Hypothalamus (tissue), 51 donors: ENCODE measurements around the gene HOXD11.

Experiments used
- DNase-seq, 51 donors: peaks; one replicate each; lab custom pipeline; 2025; lab: John Stamatoyannopoulos, UW

The HOXD11 gene

DNA sequence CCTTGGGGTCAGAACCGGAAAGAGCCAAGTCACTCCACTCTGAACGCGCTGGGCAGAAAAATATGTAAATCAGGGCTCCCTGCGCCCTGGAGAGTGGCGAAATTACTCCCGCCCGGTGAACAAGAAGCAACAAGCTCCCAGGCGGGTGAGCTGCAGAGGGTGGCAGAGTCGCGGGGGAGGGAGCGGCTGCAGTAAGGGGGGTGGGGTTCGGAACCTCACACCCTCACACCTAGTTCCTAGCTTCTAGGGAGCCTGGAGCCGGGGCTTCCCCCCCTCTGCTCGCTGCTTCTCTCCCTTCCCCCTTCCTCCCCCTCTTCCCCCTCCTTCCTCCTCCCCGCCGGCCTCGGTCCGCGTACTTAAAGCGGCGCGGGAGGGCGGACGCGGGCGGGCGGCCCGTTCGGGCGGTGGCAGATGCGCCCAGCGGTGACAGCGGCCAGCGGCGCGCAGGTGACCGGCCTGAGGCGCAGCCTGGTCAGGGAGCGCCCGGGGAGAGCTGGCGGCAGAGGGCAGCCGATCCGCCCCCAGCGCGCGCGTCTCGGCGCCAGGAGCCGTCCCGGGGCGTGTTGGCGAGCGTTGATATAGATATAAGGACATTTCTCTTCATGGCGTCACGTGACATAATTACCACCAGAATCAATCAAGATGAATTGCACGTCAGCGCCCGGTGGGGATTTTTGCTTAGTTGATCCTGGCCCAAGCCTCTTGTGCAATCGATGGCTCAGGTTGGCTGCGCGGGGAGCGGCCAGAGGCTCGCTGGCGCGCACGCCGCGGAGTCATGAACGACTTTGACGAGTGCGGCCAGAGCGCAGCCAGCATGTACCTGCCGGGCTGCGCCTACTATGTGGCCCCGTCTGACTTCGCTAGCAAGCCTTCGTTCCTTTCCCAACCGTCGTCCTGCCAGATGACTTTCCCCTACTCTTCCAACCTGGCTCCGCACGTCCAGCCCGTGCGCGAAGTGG is at the start of gene HOXD11:
HOXD11 (plus strand) TSS at position 700 of the 959 bp plus-strand sequence; CDS start at position 776, 76 bp downstream.
- no peak for DNase-seq

DNA sequence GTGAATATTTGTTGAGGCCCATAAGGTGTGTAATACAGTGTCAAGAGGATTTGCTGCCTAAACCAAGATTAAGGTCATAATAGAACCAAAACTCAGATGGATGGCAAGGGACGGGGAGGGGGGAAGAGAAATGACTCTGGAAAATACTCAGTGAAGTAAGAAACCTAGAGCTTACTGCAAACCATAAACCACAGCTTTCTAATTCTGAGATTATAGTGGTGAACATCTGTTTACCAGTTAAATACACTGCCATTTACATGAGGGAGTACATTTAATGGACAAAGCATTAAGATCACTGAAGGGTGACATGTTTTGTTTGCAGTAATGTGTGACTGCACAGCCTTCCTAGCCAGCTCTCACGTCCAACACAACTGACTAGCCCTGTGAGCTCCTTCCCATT is 43.1 kb upstream of the HOXD11 start:
- DNase-seq = no peak

DNA sequence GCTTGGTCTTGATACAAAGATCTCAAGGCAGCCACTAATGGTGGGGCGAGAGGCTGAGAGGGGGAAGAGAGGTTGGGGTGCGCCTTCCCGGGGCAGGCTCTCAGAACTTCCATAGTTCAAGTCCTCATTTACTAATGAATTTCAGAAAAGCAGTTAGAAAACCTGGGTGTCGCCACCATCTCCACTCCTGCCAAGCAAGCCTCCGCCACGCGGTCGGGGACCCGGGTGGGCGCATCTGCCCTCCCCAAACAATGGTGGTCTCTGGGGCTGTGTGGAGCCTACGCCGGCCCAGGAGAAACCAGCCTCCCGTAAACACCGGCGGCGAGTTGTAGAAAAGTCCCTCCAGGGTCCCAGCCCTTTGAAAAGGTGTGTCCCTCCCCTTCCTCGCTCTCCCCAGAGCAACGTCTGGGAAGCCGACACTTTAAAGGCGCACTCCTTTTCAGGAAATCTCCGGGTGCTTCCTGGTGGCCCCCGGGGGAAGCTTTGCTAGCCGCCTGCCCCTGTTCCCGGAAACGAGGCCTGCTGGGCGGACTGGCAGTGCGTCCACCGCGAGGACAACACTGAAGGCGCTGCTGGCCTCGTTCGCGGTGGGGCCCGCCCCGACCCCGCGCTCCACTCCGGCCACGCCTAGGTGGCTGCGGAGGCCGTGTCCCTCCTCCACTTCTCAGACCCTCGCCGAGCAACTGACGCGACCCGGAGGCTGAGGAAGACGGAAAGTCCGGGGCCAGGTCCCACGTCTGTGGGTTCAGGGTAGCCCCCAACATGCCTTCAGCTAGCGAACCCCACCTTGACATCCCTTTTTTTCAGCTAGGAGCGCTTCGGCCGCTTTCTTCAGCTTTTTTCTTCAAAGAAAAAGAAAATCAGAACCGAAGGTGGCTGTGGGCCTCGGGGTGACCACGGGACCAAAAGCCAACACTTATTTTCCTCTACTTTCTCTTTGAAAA is 40.2 kb upstream of the HOXD11 start:
- DNase-seq = no peak

DNA sequence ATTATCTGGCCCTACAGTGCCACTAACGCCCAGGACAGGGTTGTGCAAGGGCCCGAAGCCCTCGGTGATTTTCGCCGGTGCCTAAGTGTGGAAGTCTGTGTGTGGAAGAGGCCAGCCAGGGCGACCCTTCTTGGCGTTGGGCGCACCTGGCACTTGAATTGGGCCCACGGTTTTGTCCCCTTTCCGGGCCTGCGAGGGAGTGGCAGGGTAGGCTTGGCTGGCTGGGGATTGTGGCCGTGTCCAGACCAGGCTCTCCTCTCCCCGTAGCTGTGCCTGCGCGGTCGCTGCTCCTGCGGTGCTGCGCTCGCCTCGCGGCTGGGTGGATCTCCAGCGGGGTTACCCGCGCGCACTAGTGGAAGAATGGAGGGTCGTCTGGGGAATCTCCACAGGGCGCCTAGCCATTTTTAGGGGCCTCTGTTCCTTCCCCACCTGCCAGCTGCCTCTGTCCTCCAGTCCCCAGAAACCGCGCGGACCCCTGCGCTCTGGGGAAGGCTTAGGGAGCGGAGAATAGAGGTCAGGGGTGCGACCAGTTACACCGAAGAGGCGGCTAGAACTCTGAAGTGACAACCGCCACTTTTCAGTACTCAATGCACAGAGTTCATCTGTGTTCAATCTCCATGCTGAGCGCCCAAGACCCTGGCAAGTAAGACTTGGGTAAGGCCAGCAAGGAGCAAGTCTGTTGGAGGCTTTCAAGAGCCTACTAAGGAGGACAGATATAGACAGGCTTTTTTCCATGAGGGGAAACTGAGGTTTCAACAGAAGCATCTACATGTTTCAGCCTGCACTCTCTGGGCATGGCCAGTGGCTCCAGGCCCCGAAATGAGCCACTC is 39.3 kb upstream of the HOXD11 start:
- DNase-seq = no peak

DNA sequence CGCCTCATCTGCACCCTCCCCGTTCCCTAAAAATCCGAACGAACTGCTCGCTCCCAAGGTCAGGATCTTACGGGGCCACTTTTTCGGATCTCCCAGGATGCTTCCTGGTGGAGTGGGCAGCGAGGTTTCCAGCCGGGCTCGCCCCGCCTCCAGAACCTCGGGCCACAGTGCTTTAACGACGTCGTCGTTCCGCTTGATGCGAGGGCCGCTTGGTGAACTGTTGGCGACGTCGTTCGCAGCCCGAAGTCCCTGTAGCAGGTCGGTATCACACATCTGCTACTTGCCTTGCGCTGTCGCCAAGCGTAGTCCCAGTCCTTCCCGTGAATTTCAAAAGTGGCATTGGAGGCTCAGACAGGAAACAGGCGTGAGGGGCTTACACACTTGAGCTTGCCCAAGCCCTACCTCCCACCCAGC is 38.7 kb upstream of the HOXD11 start:
- no peak for DNase-seq

DNA sequence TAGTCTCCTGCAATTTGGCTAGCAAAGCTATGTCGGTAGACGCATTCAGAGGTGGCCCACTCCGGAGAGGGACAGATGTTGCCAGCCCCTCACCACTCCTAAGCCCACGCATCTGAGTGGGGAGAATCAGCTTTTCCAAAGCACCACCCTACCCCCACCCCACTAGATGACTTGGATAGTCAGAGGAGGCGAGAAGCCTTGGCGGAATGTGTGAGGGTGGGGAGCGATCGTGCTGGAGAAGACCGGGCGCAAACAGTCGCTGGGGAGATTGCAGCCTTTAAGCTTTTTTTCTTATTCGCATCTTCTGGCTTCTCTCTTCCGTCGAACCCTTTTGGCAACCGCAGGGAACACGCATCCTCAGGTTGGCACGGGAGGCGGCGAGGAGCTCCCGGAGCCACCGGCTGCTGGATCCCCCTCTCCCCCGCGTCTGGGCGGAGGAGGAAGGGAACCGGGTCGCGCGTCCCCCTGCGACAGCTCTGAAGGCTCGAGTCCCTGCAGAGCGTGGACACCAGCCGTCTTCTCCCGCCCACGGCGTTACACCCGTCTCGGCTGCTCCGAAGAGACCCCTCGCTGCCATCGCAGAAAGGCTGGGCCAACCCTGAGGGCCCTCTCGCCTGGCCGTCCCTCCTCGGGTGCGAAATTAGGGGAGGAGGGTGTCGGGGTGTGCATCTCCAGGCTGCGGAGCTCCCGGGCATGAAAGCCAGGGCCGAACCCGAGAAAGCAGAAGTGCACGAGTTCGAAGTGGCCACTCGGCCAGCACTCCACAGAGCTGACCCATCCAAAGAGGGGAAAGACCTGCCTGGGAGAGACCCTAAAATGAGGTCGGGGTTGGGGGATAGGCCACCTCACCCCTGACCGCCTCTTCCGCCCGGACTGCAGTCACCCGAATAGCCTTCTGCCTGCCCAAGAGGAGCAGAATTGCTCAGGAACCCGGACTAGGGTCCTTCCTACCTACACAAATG is 35.5 kb upstream of the HOXD11 start:
- DNase-seq = no peak

DNA sequence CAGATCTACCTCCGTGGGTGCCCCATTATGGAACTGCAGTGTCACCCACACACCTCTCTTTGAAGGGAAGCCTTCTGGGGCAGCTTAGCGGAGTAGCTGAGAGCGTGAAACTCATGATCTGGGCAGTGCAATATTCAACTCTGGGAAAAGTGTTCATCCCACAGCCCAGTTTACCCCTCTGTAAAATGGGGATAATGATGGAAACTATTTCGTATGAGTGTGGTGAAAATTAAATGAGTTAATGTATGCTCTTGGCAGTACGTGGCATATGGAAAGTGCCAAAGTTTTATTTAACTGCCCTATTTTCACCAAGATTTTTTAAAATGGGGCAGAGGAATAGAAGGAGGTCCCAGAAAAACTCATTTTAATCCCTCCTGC is 34.8 kb upstream of the HOXD11 start:
- no peak for DNase-seq

DNA sequence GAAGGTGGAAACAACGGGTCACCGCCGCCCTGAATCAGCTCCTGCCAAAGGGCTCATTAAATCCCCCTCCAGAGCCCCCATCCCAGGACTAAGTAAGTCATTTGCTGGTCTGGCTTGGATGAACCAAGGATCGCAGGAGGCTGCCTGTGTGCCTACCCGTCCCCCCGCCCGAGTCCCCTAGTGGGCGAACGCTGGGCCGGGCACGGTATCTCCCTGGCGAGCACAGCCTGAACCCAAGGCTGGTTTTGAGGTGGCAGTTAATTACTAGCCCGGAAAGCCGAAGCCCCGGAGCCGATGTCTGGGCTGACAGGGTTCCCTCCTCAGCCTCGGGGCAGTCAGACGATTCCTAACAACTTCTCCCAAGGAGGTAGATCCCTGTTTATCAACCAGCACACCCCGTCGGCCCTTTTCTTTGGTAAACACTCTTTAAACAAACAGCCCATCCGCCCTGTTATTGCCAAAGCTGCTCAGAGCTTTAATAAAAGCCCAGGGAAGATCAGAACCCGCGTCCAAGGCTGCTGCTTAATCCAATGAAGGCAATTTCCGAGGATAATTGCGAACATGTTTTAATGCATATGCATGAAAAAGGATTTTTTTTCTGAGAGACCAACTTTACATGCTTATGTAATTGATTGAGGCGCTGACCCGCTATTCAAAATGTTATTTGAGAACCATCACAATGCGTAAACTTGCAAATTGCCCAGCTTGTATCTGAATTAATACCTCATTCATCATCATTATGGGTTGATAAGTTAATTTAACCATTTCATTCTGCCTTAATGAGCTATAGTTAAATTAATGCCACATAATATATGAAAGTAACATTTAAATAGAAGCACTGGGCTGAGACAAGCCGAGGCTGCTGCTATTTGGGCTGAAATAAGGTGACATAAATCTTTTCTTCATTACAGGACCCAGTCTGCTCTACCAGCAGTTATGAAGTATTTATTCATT is 33.9 kb upstream of the HOXD11 start:
- DNase-seq = no peak

DNA sequence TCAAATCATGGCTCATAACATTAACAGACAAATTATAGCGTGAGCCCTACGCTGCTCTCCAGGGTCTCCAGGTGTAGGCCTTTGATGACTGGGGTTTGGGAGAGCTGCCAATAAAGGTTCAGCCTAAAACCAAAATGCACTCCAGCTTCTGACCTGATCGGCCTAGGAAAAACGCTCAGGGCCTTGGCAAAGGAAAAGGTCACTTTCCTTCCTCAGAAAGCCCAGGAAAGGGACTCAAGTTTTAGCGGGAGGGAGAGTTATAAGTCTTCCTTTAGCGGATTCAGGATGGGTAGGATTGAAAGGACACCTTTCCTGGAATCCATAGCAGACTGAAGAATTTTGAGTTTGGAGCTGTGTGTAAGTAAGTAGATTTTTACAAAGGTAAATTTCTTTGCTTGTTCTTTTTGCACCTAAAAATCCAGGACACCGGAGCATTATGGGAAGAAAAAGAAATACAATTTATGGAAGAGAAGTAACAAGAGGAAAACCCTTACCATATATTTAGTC is 32.1 kb upstream of the HOXD11 start:
- no peak for DNase-seq

DNA sequence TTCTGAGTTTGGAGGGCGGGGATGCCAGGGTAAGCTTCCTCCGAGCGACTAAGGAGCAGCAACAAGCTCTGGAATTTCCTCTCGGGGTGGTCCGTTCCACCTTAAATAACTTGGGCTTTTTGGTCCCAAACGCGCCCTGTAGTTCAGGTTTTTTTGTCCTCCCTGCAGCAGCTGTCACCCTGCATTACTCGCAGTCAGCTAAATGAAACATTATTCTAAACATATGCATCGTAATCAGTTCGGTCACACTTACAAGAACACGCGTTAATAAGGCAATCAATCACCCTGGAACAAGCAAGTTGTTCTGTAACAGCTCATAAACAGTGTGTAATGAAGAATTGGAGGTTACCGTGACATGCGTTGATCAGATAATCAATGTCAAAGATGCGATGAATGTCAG is 31.6 kb upstream of the HOXD11 start:
- no peak for DNase-seq

DNA sequence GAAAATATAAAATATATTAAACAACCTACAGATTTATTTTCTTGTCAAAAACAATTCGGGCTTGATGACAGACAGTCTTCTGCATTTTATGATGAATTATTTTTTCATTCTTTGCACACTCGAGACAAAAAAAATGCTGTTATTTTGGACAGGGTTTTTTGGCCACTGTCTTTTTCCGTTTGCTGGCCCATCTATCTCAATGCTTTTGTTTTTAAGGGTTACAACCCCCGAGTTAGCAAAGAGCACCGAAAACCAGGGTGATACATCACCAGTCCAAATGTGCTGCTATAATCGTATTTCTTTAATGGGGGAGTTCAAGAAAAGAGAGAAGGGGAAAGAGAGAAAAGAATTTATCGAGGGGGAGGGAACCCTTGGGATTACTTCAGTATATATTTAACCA is 31.0 kb upstream of the HOXD11 start:
- DNase-seq = no peak

DNA sequence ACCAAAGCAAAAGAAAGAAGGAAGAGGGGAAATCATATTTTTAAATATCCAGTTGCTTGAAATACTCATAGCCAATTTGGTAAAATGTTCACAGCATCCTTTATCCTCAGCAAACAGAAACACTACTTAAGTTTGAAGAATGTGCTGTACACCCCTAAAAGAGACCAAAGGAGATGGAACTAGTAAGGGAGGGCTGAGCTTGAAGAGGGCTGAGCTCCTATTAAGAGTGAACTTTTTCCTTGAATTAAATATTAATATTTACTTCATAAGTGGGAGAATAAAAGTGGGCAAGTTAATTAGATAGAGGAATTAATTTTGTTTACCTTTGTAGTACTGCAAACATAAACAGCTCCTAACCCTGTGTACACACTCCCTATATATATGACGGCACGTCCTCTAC is 30.3 kb upstream of the HOXD11 start:
- no peak for DNase-seq

DNA sequence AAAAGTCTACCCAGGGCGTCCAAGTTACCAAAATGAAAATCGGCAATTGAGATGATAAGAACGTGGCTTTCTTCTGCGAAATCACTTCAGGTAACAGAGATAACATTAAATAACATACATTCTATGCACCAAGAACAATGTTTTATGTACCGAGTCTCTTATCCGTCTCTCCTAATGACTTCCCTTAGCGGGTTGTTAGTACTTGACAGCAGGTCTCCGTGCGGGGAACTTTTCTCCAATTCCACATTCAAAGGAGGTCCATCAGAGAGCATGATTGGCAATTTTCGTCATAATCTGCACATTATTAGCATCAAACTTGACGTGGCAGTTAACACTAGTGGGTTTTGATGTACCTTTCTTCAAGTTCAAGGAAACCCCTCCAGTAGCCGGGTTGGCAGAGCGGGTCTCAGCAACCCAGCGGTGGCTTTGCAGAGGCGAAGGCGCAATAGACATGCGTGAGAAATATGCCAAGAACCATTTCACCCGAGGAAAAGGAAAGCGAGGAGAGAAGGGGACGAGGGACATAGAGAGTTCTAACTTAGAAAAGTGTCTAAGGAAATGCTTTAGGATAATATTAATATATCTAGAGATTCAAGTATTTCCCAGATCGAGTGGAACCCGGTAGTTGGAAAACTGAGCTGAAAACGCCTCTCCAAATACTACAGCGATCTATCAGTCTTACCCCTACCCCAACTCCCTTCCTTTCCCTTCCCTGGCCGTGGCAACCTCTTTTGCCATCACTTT is 28.4 kb upstream of the HOXD11 start:
- DNase-seq = no peak

DNA sequence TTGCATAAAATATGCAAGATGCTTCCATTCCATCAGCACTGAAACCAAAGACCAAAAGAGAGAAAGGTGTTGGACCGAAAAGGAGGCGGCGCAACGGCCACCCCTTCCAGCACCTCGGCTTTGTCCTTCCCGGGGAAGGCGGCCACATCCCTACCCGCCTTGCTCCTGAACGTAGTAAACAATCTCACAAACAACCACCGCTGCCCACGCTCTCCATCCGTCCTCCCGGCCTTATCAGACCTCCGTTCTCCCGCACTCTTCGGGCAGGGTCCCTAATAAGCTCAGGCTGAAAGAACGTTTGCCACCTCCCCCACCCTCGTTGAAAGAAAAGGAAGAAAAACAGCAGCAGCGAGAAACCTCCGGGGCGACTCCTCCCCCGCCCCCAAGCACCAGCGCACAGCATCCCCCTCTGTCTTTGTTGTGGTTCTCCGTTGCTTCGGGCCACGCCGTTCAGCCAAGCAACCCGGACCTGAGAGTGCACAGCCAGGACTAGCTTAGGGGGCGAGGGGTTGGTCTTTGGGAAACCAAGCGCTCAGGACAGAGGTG is 27.7 kb upstream of the HOXD11 start:
- no peak for DNase-seq

DNA sequence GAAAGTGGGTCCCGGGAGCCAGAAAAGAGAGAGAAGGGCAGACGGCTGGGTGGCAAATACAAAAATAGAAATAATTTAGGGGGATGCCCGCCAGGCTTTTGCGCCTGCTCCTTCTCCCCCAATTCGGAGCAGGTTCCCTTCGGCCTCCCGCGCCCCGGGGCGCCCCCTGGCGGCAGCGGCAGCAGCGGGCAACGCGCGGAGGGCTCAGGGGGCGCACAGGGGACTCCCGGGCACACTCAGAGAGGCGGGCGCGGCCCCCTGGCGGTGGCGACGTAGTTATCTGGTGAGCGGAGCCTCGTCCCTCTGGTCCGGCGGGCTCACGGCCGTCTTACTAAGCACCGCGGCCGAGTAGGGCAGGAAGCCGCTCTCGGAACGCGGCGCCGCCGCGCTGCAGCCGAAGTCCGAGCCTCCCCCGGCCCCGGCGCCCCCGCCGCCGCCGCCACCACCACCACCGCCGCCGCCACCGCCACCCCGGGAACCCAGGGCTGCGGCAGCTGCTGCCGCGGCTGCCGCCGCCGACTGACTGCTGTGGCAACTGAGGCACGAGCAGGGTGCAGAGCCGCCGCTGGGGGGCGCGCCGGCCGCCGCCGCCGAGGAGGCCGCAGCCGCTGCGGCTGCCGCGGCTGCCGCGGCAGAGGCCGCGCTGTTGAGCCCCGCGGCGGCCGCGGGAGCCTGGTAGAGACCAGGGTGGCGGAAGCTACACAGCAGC is 27.1 kb upstream of the HOXD11 start:
- peak in 1 of 51 donors; percentile 9 for DNase-seq
